Measurements from ENCODE around the gene GPR146.
A peak's percentile ranks its signal among the peaks of the same experiment; 100 is the strongest.

GPR146 gene

DNA sequence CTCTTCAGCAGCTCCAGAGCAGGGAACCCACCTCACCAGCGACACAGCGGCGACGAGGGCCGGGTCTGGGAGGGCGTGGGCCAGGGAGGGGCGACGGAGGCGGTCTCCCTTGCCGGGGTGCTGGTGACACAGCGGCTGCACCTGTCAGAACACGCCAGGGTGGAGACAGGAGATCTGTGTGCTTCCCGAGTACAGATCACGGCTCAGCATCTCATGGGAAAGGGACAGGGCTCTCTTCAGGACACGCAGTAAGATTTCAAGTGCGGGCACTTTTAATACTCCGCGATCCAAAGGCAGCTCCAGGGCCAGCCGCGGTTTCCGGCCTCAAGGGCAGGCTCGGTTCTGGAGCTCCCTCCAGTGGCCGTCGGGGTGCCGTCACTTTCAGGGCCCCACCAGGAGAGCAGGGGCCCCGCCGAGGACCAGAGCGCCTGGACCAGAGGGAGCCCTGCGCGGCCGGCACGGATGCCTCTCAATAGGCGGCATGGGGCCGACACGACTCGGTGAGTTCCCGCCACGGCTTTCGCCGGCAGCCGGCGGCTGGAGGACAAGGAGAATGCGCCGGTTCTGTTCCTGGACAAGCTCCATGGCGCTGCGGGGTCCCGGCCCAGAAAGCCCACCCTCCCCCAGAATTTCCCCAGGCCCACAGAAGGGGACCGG, 21.4 kb downstream of the GPR146 start:
- Histone ChIP-seq H3K9me2 (replicated peaks; ENCODE audit: control insufficient read depth, low read length) (no peaks in the 10 kb centered on the region), H3F3A (ENCODE audit: control insufficient read depth, insufficient read depth) (peaks cover 14% of the 10 kb centered on the region), H3K4me3 (ENCODE audit: low read length) (peak overlapping the region; percentile 52), H3K36me3 (ENCODE audit: control insufficient read depth, low read length) (no peaks in the 10 kb centered on the region; the same call in 1 of the 2 replicates), H3K27ac (ENCODE audit: low read depth, low read length) (no peak overlapping the region), H3K9me3 (ENCODE audit: control insufficient read depth, insufficient read depth, low read length) (peaks cover 4% of the 10 kb centered on the region; the same call in 1 of the 2 replicates), H3K79me2 (ENCODE audit: control insufficient read depth, low read length) (peaks cover 36% of the 10 kb centered on the region), H3K4me2 (ENCODE audit: low read length) (peak overlapping the region; percentile 71), H3K27me3 (ENCODE audit: control insufficient read depth, low read length) (no peaks in the 10 kb centered on the region), H3K4me1 (ENCODE audit: control insufficient read depth, low read length) (peaks cover 55% of the 10 kb centered on the region), H4K20me1 (ENCODE audit: control insufficient read depth, insufficient read depth, low read depth, low read length) (no peaks in the 10 kb centered on the region; the same call in 1 of the 2 replicates)
- no peak for TF ChIP-seq EZH2phosphoT487 (IDR thresholded peaks at IDR 0.05; ENCODE audit: borderline replicate concordance, low read length)
- TF ChIP-seq, protein P1, sequence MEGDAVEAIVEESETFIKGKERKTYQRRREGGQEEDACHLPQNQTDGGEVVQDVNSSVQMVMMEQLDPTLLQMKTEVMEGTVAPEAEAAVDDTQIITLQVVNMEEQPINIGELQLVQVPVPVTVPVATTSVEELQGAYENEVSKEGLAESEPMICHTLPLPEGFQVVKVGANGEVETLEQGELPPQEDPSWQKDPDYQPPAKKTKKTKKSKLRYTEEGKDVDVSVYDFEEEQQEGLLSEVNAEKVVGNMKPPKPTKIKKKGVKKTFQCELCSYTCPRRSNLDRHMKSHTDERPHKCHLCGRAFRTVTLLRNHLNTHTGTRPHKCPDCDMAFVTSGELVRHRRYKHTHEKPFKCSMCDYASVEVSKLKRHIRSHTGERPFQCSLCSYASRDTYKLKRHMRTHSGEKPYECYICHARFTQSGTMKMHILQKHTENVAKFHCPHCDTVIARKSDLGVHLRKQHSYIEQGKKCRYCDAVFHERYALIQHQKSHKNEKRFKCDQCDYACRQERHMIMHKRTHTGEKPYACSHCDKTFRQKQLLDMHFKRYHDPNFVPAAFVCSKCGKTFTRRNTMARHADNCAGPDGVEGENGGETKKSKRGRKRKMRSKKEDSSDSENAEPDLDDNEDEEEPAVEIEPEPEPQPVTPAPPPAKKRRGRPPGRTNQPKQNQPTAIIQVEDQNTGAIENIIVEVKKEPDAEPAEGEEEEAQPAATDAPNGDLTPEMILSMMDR (IDR thresholded peaks at IDR 0.05; ENCODE audit: low read depth, low read length, poor library complexity, severe bottlenecking) = peak; percentile 95

DNA sequence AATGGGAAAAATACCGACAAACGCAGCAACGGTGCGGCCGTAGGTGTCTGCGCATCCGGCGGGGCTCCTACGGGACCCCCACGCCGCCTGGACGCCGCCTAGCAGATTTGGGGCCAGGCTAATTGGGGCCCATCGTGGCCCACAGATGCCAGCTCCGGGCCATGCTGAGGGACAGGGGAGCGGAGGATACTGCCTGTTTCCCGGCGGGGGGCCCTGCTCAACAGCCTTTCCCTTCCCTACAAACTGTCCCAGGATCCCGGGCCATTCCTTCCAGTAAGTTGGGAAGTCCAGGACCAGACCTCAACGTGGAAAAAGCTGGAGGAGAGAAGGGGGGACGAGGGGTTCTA, 21.9 kb downstream of the GPR146 start:
- Histone ChIP-seq H3K9me3 (ENCODE audit: control insufficient read depth, insufficient read depth, low read length) (peaks cover 8% of the 10 kb centered on the region; the same call in 1 of the 2 replicates), H3K4me2 (ENCODE audit: low read length) (peak overlapping the region; percentile 71), H4K20me1 (ENCODE audit: control insufficient read depth, insufficient read depth, low read depth, low read length) (no peaks in the 10 kb centered on the region; the same call in 1 of the 2 replicates), H3K9me2 (replicated peaks; ENCODE audit: control insufficient read depth, low read length) (no peaks in the 10 kb centered on the region), H3K4me1 (ENCODE audit: control insufficient read depth, low read length) (peaks cover 50% of the 10 kb centered on the region), H3K36me3 (ENCODE audit: control insufficient read depth, low read length) (no peaks in the 10 kb centered on the region; the same call in 1 of the 2 replicates), H3K4me3 (ENCODE audit: low read length) (peak overlapping the region; percentile 52; the same call in 1 of the 2 replicates), H3K79me2 (ENCODE audit: control insufficient read depth, low read length) (peaks cover 31% of the 10 kb centered on the region), H3K27me3 (ENCODE audit: control insufficient read depth, low read length) (no peaks in the 10 kb centered on the region), H3F3A (ENCODE audit: control insufficient read depth, insufficient read depth) (peaks cover 18% of the 10 kb centered on the region), H3K27ac (ENCODE audit: low read depth, low read length) (no peak overlapping the region)
- TF ChIP-seq EZH2phosphoT487 (IDR thresholded peaks at IDR 0.05; ENCODE audit: borderline replicate concordance, low read length) = no peak
- TF ChIP-seq, protein P1 (IDR thresholded peaks at IDR 0.05; ENCODE audit: low read depth, low read length, poor library complexity, severe bottlenecking) = no peak

DNA sequence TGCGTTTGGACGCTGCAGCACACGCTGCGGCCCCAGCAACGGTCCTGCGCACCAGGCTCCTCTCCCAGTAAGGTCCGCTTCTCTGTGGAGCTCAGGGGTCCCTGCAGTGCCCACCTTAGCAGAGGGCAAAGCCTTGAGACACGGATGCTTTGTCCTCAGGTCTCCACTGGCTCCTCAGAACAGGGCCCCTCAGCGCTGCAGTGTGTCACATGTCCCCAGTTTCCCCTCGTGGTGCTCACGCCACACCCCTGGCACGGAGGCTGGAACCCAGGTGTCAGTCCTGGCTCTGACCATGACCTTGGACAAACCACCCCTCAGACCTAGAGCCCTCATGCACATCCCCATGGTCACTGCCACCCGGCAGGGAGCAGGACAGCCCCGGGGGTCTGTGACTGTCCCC, 23.7 kb downstream of the GPR146 start:
- Histone ChIP-seq H4K20me1 (ENCODE audit: control insufficient read depth, insufficient read depth, low read depth, low read length) (no peaks in the 10 kb centered on the region; the same call in 1 of the 2 replicates), H3K9me3 (ENCODE audit: control insufficient read depth, insufficient read depth, low read length) (peaks cover 8% of the 10 kb centered on the region; the same call in 1 of the 2 replicates), H3K27me3 (ENCODE audit: control insufficient read depth, low read length) (no peaks in the 10 kb centered on the region), H3K36me3 (ENCODE audit: control insufficient read depth, low read length) (no peaks in the 10 kb centered on the region; the same call in 1 of the 2 replicates), H3K79me2 (ENCODE audit: control insufficient read depth, low read length) (peaks cover 24% of the 10 kb centered on the region), H3K27ac (ENCODE audit: low read depth, low read length) (no peak overlapping the region), H3K4me1 (ENCODE audit: control insufficient read depth, low read length) (peaks cover 32% of the 10 kb centered on the region), H3K4me3 (ENCODE audit: low read length) (no peak overlapping the region), H3K4me2 (ENCODE audit: low read length) (no peak overlapping the region), H3K9me2 (replicated peaks; ENCODE audit: control insufficient read depth, low read length) (no peaks in the 10 kb centered on the region), H3F3A (ENCODE audit: control insufficient read depth, insufficient read depth) (peaks cover 8% of the 10 kb centered on the region; the same call in 1 of the 2 replicates)
- TF ChIP-seq EZH2phosphoT487 (IDR thresholded peaks at IDR 0.05; ENCODE audit: borderline replicate concordance, low read length) = no peak
- TF ChIP-seq, protein P1 (IDR thresholded peaks at IDR 0.05; ENCODE audit: low read depth, low read length, poor library complexity, severe bottlenecking) = no peak
